Measurements from ENCODE around the gene NKAP. TPM values are rescaled to one million over a fixed set of nuclear protein-coding genes. Genes with fewer than 3 reads are reported as not detected.

NKAP gene
- 5.5 and 6.0 TPM in 2 replicates for total RNA-seq (ENCODE audit: low replicate concordance)

- peak; percentile 97 for DNase-seq (ENCODE audit: low read depth)
- H3K4me3 ChIP-seq (ENCODE audit: low read depth, low read length), result peak within 1 kb of the TSS; percentile 74
Observed at GRCh38 chrX:119943185-119943988, at the start of gene NKAP. TSS of gene NKAP (minus strand) at chrX:119943751. CDS start at chrX:119943605, 146 bp downstream.

GRCh38 chrX:119991005-119991787, 47.6 kb upstream of the NKAP start:
- DNase-seq (ENCODE audit: low read depth), result no peak
- no peak for TF ChIP-seq CTCF (IDR thresholded peaks at IDR 0.05; ENCODE audit: insufficient read depth, low read length)
- H3K4me3 ChIP-seq (ENCODE audit: low read depth, low read length), result no peak overlapping the region

More at GRCh38 chrX:119943185-119943988, at the start of gene NKAP:
- TF ChIP-seq CTCF (IDR thresholded peaks at IDR 0.05; ENCODE audit: insufficient read depth, low read length), result no peak

GRCh38 chrX:119990556-119991004, 47.0 kb upstream of the NKAP start:
- TF ChIP-seq CTCF (IDR thresholded peaks at IDR 0.05; ENCODE audit: insufficient read depth, low read length), result no peak
- no peak for DNase-seq (ENCODE audit: low read depth)
- no peak overlapping the region for H3K4me3 ChIP-seq (ENCODE audit: low read depth, low read length)

GRCh38 chrX:119989905-119990555, 46.5 kb upstream of the NKAP start:
- no peak overlapping the region for H3K4me3 ChIP-seq (ENCODE audit: low read depth, low read length)
- DNase-seq (ENCODE audit: low read depth), result no peak
- no peak for TF ChIP-seq CTCF (IDR thresholded peaks at IDR 0.05; ENCODE audit: insufficient read depth, low read length)

- no peak for DNase-seq (ENCODE audit: low read depth)
- no peak overlapping the region for H3K4me3 ChIP-seq (ENCODE audit: low read depth, low read length)
- TF ChIP-seq CTCF (IDR thresholded peaks at IDR 0.05; ENCODE audit: insufficient read depth, low read length), result no peak
Observed at GRCh38 chrX:119986203-119986602, 42.7 kb upstream of the NKAP start.

DNA sequence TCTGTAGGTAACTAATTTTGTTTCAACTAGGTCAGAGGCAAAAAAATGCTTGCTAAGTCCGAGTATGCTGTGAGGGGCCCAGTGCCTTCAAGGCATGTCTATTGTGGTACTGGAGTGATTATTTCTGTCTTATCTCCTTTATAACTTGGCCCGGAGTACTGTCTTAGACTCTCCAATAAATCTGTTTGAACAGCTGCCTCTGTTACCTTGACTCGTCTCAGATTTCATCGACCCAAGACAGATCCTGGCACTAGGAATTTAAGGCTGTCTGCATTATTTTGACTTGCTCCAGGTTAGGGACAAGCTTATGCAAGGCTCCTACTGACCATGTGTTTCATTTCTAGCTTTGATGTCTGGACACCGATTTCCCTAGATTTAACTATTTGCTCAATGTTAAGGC, 41.1 kb upstream of the NKAP start:
- H3K4me3 ChIP-seq (ENCODE audit: low read depth, low read length), result no peak overlapping the region
- TF ChIP-seq CTCF (IDR thresholded peaks at IDR 0.05; ENCODE audit: insufficient read depth, low read length), result no peak
- DNase-seq (ENCODE audit: low read depth), result no peak

Data from fibroblast of the aortic adventitia (primary cell).